ENCODE data around the gene PIH1D1.

DNA sequence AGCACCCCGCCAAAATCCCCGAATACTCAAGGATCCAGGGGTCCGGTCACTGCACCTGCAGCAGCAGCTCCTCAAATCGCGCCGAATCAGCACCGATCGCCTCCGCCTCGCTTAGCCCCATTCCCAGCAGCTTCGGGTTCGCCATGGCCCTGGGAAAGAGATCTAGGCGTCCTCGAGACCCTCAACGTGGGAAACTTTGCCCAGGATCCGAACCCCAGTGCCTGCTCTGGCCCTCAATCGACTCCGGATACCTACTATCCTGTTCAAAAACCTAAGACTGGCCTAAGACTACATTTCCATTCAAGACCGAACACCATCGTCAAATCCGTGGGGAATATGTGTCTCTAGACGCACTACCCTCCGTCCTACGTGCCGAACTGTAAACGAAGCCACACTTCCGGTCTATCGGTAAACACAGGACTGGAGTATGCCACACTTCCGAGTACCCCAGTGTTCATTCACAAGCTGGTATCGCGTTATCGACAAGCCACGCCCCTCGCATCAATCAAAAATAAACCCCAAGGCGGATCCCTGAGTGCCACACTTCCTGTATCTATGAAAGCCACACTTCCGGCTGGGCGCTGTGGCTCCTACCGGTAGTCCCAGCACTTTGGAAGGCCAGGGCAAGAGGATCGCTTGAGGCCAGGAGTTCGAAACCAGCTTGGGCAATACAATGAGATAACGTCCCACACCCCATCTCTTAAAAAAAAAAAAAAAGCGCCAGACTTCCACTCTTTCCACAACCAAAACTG is at the start of gene PIH1D1:
- no peak for TF ChIP-seq CTCF (IDR thresholded peaks at IDR 0.05; ENCODE audit: extremely low read depth in 1 of 2, insufficient read depth in 1 of 2, low read depth in 1 of 2, low read length in 2 of 2)
- TF ChIP-seq GATA2 (IDR thresholded peaks at IDR 0.05; ENCODE audit: insufficient read depth, insufficient read length, low read depth, low read length): no peak
- peak; percentile 68 for TF ChIP-seq MAX (IDR thresholded peaks at IDR 0.05; ENCODE audit: insufficient read depth, insufficient read length)
- peak; percentile 93 for TF ChIP-seq POLR2A (IDR thresholded peaks at IDR 0.05; ENCODE audit: low read depth, low read length)
- TF ChIP-seq EZH2 (IDR thresholded peaks at IDR 0.05; ENCODE audit: borderline replicate concordance, low read depth, low read length, severe bottlenecking): no peak

Measured in endothelial cell of umbilical vein (primary cell).